Suppressor macrophage treated with lipopolysaccharide for 1 hour (primary cell): Measurements from ENCODE around the gene BCL11A.

ENCODE experiments used
- DNase-seq, 3 donors: peaks; one replicate each; pipeline ENCODE4 v3.0.0-alpha.2; 2020 to 2022

Gene BCL11A

GRCh38 chr2:60544062-60544461 lies 9.4 kb downstream of the BCL11A start:
- peak; percentile 81 to 95 (median 95) for DNase-seq

GRCh38 chr2:60541056-60541651 lies 12.3 kb downstream of the BCL11A start:
- DNase-seq, result no peak

- DNase-seq, result no peak
Observed at GRCh38 chr2:60540074-60540473, 13.4 kb downstream of the BCL11A start.

GRCh38 chr2:60539140-60539539 lies 14.3 kb downstream of the BCL11A start:
- DNase-seq, result no peak

GRCh38 chr2:60538101-60538500 lies 15.4 kb downstream of the BCL11A start:
- DNase-seq, result no peak

- no peak for DNase-seq
Observed at GRCh38 chr2:60536746-60537145, 16.7 kb downstream of the BCL11A start.

GRCh38 chr2:60535685-60536312 lies 17.7 kb downstream of the BCL11A start:
- no peak for DNase-seq

- DNase-seq, result no peak
Observed at GRCh38 chr2:60534892-60535684, 18.4 kb downstream of the BCL11A start.

GRCh38 chr2:60534052-60534685 lies 19.3 kb downstream of the BCL11A start:
- no peak for DNase-seq

GRCh38 chr2:60533101-60534051 lies 20.1 kb downstream of the BCL11A start:
- no peak for DNase-seq

GRCh38 chr2:60532421-60532820 lies 21.0 kb downstream of the BCL11A start:
- DNase-seq, result no peak

GRCh38 chr2:60531701-60532133 lies 21.7 kb downstream of the BCL11A start:
- no peak for DNase-seq

- DNase-seq, result peak in 1 of 3 donors; percentile 54
Observed at GRCh38 chr2:60530660-60531281, 22.7 kb downstream of the BCL11A start.

- peak; percentile 73 to 88 (median 76) for DNase-seq
Observed at GRCh38 chr2:60529785-60530627, 23.4 kb downstream of the BCL11A start.

GRCh38 chr2:60529136-60529784 lies 24.2 kb downstream of the BCL11A start:
- peak; percentile 96 to 99 (median 98) for DNase-seq

GRCh38 chr2:60528281-60529020 lies 25.0 kb downstream of the BCL11A start:
- peak; percentile 90 to 96 (median 92) for DNase-seq

- DNase-seq, result peak; percentile 88 to 94 (median 91)
Observed at GRCh38 chr2:60527762-60528161, 25.7 kb downstream of the BCL11A start.

- DNase-seq, result peak; percentile 72 to 88 (median 84)
Observed at GRCh38 chr2:60526623-60527022, 26.8 kb downstream of the BCL11A start.

GRCh38 chr2:60525899-60526298 lies 27.6 kb downstream of the BCL11A start:
- peak in 2 of 3 donors; percentile 37 to 43 for DNase-seq
